T-helper 2 cell treated with Interferon-gamma antibody and Interleukin-4, amounts not matched to agents 5 μg/mL and 100 μg/mL, for 36 hours (primary cell): ENCODE results near the gene OR4A16.

ENCODE experiments used
- DNase-seq: peaks from one replicate; pipeline ENCODE4 v3.0.0; 2021; ENCODE audit warnings: low spot score
- H3K27ac Mint-ChIP-seq: one replicate; pipeline ENCODE4 v1.8.0; 2021; ENCODE audit warnings: mild to moderate bottlenecking, mixed read lengths
- H3K27me3 Mint-ChIP-seq: one replicate; pipeline ENCODE4 v1.8.0; 2021; ENCODE audit warnings: low read depth, mixed read lengths
- H3K36me3 Mint-ChIP-seq: one replicate; pipeline ENCODE4 v1.8.0; 2021; ENCODE audit warnings: low read depth, mixed read lengths
- H3K4me1 Mint-ChIP-seq: one replicate; pipeline ENCODE4 v1.8.0; 2021; ENCODE audit warnings: low read depth, mixed read lengths
- H3K4me3 Mint-ChIP-seq: one replicate; pipeline ENCODE4 v1.8.0; 2022; ENCODE audit warnings: mild to moderate bottlenecking, moderate library complexity, mixed read lengths
- H3K9me3 Mint-ChIP-seq: one replicate; pipeline ENCODE4 v1.8.0; 2021; ENCODE audit warnings: mixed read lengths

The OR4A16 gene

GRCh38 chr11:55342901-55343300, at the start of gene OR4A16:
TSS of gene OR4A16 (plus strand) at chr11:55343201. CDS start at chr11:55343201, 0 bp downstream.
- H3K4me3 Mint-ChIP-seq = no peak within 1 kb of the TSS

GRCh38 chr11:55324500-55324899, 18.5 kb upstream of the OR4A16 start:
- Mint-ChIP-seq H3K27me3 (no peaks in the 10 kb centered on the region), H3K9me3 (peaks cover 47% of the 10 kb centered on the region), H3K36me3 (no peaks in the 10 kb centered on the region), H3K4me1 (no peaks in the 10 kb centered on the region), H3K27ac (no peak overlapping the region), H3K4me3 (no peak overlapping the region)
- no peak for DNase-seq

More at GRCh38 chr11:55342901-55343300, at the start of gene OR4A16:
- H3K27me3 Mint-ChIP-seq = no peaks in the 10 kb centered on the region
- H3K27ac Mint-ChIP-seq = no peak within 1 kb of the TSS
- peaks cover 43% of the 10 kb centered on the region for H3K9me3 Mint-ChIP-seq
- H3K36me3 Mint-ChIP-seq = no peaks in the 10 kb centered on the region
- H3K4me1 Mint-ChIP-seq = no peaks in the 10 kb centered on the region
- no peak for DNase-seq

- H3K4me3 Mint-ChIP-seq = no peak overlapping the region
- H3K4me1 Mint-ChIP-seq = no peaks in the 10 kb centered on the region
- H3K36me3 Mint-ChIP-seq = no peaks in the 10 kb centered on the region
- no peaks in the 10 kb centered on the region for H3K27me3 Mint-ChIP-seq
- peaks cover 50% of the 10 kb centered on the region for H3K9me3 Mint-ChIP-seq
- DNase-seq = no peak
- no peak overlapping the region for H3K27ac Mint-ChIP-seq
Measured at GRCh38 chr11:55345306-55345705, 2.3 kb downstream of the OR4A16 start.

GRCh38 chr11:55349032-55349431, 6.0 kb downstream of the OR4A16 start:
- peaks cover 45% of the 10 kb centered on the region for H3K9me3 Mint-ChIP-seq
- H3K27me3 Mint-ChIP-seq = no peaks in the 10 kb centered on the region
- no peak for DNase-seq
- H3K4me1 Mint-ChIP-seq = no peaks in the 10 kb centered on the region
- no peak overlapping the region for H3K27ac Mint-ChIP-seq
- no peaks in the 10 kb centered on the region for H3K36me3 Mint-ChIP-seq
- no peak overlapping the region for H3K4me3 Mint-ChIP-seq

GRCh38 chr11:55357560-55358184, 14.7 kb downstream of the OR4A16 start:
- H3K27ac Mint-ChIP-seq = no peak overlapping the region
- H3K36me3 Mint-ChIP-seq = no peaks in the 10 kb centered on the region
- no peaks in the 10 kb centered on the region for H3K27me3 Mint-ChIP-seq
- H3K4me1 Mint-ChIP-seq = no peaks in the 10 kb centered on the region
- H3K9me3 Mint-ChIP-seq = peaks cover 68% of the 10 kb centered on the region
- DNase-seq = no peak
- no peak overlapping the region for H3K4me3 Mint-ChIP-seq

- no peak within 1 kb of the TSS for H3K27ac Mint-ChIP-seq
- no peaks in the 10 kb centered on the region for H3K36me3 Mint-ChIP-seq
- H3K9me3 Mint-ChIP-seq = peaks cover 55% of the 10 kb centered on the region
- H3K4me3 Mint-ChIP-seq = no peak within 1 kb of the TSS
- no peaks in the 10 kb centered on the region for H3K4me1 Mint-ChIP-seq
- H3K27me3 Mint-ChIP-seq = no peaks in the 10 kb centered on the region
- no peak for DNase-seq
Measured at GRCh38 chr11:55367674-55368073, 24.7 kb downstream of the OR4A16 start, which contains the start of gene OR4A15. TSS of gene OR4A15 (plus strand) at chr11:55367974. CDS start at chr11:55367974, 0 bp downstream.
